Left lobe of liver (tissue), 2 donors: ENCODE measurements around the gene TUBB4A. TPM values are rescaled to one million over a fixed set of nuclear protein-coding genes. Genes with fewer than 3 reads are reported as not detected.
"Not testable (repeated sequence)": the region's sequence is repeated elsewhere in the genome, so short reads cannot be mapped to it uniquely, and the experiment has no call there.

ENCODE experiments used
- ATAC-seq: fragments of 200-7000 bp; cut with Tn5 transposase; one replicate; pipeline ENCODE4 v1.9.1; 2020; ENCODE audit warnings: mild to moderate bottlenecking, moderate library complexity
- DNase-seq: peaks from one replicate; pipeline ENCODE4 v3.0.0-alpha.2; 2020; ENCODE audit warnings: low spot score
- total RNA-seq: library from RNA; stranded (reverse); gene quantifications from one replicate; pipeline ENCODE4 v1.2.1, GENCODE V29; 2021
- donor health status: DM: no; HTN: no; CAD: no; lungs with moderate emphysema.
- donor health status: DM: no; HTN: yes; CAD: no.

TUBB4A gene
- total RNA-seq, 1 donor from 2014 or later, result 0.70 TPM

DNA sequence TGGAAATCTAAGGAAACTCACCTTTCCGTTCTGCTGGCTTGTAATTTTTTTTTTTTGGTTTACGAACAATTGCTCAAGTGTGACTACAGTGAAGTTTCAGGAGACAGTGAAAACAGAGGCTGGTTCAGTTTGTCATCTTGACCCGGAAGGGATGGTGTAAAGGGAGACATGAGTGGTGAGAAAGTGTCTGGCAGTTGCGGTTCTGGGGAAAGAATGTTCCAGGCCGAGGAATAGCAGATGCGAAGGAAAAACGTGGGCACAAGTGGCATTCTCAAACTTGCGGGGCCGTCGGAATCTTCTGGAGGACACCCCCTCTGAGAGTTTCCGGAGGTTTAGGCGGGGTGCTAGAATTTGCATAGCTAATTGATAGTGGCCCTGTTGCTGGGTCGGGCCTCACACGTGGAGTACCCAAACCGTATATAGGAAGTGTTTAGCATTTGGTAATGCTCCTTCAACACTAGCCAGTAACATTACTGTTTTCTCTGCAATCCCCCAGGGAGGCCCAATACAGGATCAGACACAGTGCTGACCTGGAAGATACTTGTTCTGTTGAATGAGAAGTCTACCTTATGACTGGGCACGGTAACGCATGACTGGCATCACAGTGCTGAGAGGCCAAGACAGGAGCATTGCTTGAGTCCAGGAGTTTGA, 25.9 kb upstream of the TUBB4A start:
- ATAC-seq, result no peak
- no peak for DNase-seq

DNA sequence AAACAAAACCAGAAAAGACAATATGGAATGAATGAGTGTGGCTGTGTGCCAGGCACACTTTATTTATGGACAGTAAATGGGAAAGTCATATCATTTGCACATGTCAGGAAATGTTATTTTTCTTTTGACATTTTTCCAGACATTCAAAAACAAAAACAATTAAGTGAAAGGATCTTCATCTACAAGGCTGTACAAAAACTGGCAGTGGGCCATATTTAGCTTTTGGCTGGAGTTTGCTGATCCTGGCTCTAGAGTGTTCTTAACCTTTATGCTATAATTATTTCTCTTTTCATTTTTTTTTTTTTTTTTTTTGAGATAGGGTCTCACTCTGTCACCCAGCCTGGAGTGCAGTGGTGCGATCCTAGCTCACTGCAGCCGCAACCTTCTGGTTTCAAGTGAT, 22.2 kb upstream of the TUBB4A start:
- no peak for ATAC-seq

DNA sequence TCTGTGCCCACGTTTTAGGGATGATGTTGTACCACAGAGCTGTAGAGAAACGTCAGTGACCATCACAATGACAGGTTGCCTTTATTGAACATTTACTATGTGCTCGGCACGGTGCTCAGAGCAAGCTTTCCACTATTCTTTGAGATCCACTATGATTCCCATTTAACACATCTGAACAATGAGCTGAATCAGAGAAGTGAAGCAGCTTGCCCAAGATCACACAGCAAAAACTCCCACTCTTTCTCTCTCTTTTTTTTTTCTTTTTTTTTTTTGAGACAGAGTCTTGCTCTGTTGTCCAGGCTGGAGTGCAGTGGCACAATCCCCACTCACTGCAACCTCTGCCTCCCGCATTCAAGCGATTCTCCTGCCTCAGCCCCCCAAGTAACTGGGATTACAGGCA, 20.6 kb upstream of the TUBB4A start:
- DNase-seq (no peak), ATAC-seq (no peak)

More for the DNA sequence above, 22.2 kb upstream of the TUBB4A start:
- DNase-seq, result no peak

DNA sequence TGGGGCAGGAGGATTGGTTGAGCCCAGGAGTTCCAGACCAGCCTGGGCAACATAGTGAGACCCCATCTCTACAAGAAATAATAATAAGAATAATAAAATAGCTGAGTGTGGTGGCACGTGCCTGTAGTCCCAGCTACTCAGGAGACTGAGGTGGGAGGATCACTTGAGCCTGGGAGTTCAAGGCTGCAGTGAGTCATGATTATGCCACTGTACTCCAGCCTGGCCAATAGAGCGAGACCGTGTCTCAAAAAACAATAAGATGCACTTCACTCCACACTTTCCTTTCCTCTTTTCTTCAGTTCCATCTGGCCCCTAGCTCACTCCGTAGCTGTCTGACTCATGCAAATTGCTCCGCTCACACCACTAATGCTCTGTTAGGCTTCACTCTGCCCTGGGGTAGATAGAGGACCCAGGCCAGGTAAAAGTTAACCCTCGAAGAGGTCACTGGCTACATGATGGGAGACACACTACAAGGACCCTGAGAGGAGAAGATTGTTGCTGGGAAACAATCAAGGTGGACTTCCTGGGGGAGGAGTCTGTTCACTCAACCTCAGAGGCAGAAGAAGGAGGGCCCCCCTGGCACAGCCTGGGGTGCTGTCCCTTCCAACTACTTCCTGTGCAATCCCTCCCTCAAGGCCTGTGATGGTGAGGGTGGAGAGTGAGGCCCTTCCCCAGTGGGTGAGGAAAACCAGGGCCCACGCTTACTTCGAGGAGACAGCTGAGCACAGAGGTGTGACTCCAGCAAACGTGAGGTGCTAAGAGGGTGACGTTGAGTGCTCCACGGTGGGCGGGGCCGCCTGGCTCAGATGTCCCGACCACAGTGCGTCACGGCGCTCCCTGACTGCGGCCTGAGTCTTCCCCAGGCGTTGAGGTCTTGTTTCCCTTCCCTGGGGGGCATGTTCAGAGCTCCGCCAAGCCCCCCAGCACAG, 19.9 kb upstream of the TUBB4A start:
- ATAC-seq, result no peak
- no peak for DNase-seq

DNA sequence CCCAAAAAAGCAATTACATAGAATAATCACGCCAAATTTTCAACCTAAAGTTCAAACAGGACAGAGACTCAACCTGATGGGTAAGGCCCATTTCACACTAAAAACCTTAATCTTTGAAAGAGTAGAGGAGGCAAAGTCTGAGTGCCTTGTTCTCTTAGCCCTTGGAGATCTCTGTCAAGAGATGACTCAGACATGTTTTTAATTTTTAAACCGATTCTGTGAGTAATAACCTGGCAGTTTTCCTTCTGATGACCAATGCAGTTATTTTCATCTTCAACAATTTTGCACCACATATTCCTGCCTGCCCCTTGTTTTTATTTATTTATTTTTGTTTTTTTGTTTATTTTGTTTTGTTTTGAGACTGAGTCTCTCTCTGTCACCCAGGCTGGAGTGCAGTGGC, 17.2 kb upstream of the TUBB4A start:
- DNase-seq (no peak), ATAC-seq (no peak)

DNA sequence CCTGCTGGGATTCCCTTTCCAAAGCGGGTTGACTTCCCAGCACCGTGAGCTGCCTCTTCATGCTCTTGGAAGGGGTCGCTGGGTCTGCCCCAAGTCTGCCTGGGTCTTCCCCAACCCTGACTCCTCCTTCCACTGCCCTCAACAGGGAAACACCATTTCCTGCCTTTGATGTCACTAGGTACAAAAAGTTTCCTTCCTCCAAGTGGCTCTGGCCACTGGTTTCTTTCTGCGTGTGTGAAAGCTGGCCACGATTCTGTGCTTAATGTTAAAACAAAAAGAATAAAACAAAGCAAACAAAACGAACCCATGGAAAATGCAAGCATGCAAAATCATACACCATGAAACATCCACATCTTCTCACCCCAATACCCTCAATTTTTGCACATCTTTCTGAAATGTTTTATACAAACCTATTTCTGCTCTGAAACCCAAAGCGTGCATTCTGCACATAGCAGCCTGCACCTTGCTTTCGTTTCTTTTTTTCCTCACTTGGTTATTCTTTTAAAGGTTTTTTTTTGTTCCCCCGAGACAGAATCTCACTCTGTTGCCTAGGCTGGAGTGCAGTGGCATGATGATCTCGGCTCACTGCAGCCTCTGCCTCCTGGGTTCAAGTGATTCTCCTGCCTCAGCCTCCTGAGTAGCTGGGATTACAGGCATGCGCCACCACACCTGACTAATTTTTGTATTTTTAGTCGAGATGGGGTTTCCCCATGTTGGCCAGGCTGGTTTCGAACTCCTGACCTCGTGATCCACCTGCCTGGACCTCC, 16.2 kb upstream of the TUBB4A start:
- no peak for ATAC-seq
- DNase-seq, result no peak

DNA sequence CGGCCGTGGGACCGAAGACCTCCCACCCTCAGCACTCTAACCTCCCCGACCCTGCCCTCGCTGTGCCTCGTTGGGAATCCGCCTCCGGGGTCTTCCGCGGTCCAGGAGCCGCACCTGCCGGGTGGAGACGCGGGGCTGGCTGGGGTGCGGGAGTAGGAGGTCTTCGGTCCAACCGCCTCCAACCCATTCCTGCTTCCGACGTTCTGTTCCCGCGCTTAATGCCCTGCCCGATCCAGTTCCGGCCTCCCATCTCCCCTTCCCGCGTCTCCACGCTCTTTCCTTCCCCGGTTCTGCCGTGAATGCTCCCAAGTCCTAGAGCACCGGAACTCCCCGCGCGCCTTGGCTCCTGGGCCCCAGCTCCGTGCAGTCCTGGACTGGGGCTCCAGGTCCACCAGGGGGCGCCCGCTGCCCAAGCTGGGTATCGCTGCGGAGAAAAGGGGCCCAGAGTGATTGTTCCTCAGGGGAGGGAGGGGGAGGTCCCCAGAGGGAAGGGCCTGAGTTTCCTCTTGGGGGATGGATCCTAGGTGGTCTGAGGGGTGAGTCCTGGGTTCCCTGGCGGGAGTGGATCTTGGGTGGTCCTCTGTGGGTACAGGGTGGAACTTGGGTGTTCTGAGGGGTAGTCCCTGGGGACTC, 14.7 kb upstream of the TUBB4A start:
- peak; percentile 84 for DNase-seq
- ATAC-seq, result peak; percentile 89

DNA sequence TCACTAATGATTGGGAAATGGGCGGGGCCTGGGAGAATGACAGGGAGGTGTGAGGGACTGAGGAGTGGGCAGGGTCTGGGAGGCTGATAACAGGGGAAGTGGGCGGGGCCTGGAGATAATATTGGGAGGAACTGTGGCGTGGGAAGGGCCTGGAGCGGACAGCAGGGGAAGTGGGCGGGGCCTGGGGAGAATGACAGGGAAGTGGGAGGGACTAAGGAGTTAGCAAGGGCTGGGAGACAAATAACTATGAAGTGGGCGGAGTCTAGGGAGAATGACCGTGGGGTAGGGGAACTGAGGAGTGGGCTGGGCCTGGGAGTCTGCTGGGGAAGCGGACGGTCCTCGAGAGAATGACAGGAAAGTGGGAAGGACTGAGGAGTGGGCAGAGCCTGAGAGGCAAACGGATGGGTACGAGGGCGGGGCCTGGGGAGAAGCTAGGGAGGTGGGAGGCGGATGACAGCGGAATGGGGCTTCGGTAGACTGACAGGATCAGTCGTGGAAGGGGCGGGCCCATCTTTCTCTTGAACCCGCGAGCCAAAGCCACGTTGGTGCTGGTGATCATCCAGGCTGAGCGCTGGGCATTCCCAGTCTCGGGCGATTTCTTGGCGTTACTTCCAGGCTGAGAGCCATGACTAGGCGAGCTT, 14.0 kb upstream of the TUBB4A start:
- ATAC-seq (peak; percentile 85), DNase-seq (peak; percentile 83)

DNA sequence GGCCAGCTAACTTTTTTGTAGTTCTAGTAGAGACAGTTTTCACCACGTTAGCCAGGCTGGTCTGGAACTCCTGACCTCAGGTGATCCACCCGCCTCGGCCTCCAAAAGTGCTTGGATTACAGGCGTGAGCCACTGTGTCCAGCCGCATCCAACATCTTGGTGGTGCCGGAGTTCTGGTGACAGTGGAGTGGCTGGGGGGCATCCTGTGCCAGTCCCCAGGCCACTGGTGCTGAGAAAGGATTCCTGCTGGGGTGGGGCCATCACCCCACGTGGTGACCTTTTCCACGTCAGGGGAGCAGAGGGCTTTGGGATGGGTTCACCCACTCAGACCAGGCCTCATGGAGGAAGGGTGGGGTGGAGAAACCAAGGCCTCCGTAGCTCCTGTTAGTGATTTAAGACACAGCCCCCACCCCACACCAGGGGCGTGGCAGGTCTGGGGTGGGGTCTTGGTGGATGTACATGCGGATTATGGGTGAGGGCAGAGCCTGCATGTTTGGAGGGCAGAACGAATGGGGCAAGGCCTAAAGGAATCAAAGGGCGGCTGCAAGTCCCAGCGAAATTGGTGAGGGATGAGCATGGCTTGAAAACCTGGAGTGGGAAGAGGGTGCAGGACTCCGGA, 12.9 kb upstream of the TUBB4A start:
- DNase-seq (no peak), ATAC-seq (no peak)

DNA sequence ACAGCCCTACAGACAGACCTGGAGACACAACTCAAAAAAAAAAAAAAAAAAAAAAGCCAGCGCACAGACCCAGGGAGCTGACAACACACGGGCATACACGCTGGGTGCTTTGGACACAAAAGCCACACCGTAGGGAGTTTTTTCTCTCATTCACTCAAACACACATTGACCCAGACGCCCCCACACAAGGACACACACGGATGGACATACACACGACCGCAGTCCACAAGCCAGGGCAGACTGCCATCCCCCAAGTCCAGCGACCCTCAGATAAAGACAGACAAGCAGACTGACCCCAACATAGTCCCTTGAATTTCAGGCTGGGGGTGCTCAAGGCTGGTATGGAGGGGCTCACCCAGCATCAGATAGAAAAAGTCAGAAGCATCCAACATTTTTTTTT, 12.0 kb upstream of the TUBB4A start:
- DNase-seq (no peak), ATAC-seq (no peak)

DNA sequence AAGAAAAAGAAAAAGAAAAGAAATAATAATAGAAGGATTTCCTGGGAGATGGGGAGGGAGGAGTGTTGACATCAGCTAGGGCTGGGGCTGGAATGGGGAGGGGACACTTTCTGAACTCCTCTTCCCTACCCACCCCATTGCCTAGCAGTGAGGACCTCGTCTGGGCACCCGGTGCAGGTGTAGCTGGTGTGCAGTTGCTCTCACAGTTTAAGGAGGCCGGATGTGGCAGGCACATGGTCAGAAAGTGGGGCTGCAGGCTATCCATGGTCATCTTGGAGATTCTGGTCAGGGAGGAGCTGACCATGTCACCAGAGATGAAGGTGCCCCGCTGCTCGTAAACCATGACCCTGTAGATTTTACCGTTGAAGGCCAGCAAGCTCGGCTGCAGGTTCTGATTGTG, 8.5 kb upstream of the TUBB4A start:
- DNase-seq (no peak), ATAC-seq (no peak)

DNA sequence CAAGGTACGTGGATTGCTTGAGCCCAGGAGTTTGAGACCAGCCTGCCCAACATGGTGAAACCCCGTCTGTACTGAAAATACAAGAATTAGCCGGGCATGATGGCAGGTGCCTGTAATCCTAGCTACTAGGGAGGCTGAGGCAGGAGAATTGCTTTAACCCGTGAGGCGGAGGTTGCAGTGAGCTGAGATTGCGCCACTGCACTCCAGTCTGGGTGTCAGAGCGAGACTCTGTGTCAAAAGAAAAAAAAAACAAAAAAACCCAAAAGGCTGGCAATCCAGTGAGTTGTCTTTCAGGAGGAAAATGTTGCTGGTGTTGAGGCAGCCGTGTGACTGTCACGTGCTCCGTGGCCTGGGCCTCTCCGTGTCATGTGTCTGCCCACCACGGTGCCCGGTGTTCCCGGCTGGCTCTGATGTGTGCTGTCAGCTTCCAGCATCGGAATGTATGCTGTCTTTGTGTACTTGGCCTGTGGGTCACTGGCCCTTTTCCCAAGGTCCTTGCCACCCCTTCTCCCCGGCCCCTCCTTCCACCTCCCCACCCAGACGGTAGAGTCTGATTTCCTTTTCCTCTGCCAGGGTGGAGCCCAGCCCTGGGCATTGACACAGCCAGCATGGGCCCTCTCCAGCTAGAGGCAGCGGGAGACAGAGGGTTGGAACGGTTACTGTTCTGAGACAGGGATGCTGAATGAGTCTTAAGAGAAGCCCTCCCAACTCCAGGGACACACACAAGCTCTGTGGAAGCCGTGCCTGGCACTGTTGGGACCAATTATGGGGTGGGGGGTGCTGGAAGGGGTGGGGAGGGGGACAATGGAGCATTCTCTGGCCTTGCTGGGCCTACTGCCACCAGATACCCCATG, 7.2 kb upstream of the TUBB4A start:
- peak; percentile 54 for ATAC-seq

DNA sequence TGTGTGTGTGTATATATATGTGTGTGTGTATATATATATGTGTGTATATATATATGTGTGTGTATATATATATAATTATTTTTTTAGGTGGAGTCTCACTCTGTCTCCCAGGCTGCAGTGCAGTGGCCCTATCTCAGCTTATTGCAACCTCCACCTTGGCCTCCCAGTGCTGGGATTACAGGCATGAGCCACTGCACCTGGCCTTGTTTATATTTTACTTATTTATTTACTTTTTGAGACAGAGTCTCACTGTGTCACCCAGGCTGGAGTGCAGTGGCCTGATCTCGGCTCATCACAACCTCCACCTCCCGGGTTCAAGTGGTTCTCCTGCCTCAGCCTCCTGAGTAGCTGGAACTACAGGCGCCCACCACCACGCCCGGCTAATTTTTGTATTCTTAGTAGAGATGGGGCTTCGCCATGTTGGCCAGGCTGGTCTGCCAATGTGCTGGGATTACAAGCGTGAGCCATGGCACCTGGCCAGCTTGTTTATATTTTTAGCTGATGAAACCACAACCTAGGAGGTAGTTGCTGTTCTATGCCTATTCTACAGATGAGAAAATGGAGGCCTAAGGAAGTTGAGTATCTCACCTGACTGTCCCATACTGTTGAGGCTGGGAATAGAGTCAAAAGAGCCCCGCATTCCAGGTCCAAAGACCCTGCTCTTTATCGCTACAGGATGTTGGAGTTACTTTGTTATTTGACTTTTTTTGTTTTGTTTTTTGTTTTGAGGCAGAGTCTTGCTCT, 6.1 kb upstream of the TUBB4A start:
- not testable (repeated sequence) for DNase-seq, ATAC-seq

More for the DNA sequence above, 7.2 kb upstream of the TUBB4A start:
- no peak for DNase-seq

DNA sequence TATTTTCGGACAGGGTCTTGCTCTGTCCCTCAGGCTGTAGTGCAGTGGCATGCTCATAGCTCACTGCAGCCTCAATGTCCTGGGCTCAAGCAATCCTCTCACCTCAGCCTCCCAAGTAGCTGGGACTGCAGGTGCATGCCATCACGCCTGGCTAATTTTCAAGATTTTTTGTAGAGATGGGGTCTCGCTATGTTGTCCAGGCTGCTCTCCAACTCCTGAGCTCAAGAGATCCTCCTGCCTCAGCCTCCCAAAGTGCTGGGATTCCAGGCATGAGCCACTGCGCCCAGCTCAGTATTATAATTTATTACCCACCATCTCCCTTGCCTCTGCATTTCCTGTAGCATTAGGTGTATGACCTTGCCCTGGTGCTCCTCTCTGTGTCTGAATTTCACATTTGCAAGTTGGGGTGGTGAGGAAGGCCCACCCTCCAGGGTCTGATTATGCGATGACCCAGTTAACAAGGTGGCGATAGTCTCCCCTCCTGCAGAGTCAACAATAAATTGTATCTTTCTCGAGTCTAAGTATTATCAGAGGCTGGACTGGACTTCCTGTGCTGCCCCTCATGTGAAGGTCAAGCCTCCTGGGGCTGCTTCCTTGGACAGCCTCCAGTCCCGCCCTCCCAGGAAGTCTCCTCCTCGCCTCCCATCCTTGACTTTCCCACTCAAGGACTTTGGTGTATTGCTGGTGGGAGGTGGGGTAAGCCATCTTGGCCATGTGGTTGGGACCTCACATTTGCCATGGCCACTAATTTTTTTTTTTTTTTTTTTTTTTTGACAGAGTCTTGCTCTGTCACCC, 1.5 kb upstream of the TUBB4A start:
- DNase-seq (no peak), ATAC-seq (peak; percentile 19)

DNA sequence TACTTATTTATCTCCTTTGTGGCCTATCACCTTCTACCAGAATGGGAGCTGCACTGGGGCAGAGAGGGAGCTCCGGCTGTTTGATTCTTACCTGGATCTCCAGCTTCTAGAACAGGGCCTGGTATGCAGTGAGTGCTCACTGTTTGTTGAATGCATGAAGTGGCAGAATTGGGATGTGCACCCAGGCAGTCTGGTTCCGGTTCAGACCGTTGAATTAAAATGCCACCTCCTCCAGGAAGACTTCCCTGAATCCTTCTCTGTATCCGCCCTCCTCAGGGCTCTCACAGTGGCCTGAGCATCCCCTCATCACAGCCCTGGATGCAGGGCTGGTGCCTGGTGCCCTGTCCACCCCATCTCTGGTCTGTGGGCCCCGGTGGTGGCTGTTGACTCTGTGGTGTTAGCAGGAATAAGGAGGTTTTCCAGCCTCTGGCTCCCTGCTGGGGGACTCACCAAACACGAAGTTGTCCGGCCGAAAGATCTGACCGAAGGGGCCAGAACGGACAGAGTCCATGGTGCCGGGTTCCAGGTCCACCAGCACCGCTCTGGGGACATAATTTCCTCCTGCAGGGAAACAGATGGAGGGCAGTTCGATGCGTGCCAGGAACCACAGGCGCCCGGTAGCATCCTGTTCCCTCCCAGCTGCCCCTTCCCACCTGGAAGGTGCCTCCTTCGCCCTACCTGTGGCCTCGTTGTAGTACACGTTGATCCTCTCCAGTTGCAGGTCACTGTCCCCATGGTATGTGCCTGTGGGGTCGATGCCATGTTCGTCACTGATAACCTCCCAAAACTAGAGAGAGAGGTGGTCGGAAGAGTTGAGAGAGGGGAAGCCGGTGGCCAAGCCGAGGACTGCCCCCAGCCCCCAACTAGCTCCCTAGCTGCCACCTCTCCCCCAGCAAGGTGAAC, 1.0 kb downstream of the TUBB4A start:
- ATAC-seq (no peak), DNase-seq (no peak)

DNA sequence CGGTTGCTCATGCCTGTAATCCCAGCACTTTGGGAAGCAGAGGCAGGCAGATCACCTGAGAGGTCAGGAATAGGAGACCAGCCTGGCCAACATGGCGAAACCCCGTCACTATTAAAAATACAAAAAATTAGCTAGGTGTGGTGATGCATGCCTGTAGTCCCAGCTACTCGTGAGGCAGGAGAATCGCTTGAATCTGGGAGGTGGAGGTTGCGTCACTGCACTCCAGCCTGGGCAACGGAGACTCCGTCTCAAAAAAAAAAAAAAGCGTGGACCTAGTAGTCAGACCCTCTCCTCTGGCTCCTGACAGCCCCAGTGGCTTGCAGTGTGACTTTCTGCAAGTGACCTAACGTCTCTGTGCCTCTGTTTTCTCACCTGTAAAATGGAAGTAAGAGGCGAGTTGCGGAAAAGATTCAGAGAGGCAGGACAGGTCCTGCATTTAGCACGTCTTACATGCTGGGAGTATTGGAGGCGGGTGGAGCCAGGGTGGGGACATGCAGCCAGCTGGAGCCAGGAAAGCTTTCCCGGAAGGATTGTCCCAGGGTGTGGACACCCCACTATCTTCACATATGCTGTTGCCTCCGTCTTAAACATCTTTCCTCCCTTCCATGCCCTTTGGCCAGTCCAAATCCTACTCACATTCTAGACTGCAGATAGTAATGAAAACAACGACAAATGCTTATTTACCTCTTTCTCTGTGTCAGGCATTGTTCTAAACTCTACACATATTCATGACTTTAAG, 2.9 kb downstream of the TUBB4A start:
- DNase-seq (no peak), ATAC-seq (no peak)
